Colon (tissue), 2 donors: ENCODE data around the gene PDE5A.
"Not testable (repeated sequence)": the region's sequence is repeated elsewhere in the genome, so short reads cannot be mapped to it uniquely, and the experiment has no call there.

Experiments
- FAIRE-seq: peaks from 2 replicates; lab custom pipeline; 2012; peaks lifted over from hg19 to GRCh38; lab: Jason Lieb, UNC
- donor health status: control.
- donor health status: control.

PDE5A gene

GRCh38 chr4:119628281-119629141, at the start of gene PDE5A:
PDE5A (minus strand) TSS chr4:119628804; CDS start chr4:119628671, 133 bp downstream.
- no peak for FAIRE-seq

GRCh38 chr4:119676101-119676500, 47.5 kb upstream of the PDE5A start:
- FAIRE-seq, result no peak

- no peak for FAIRE-seq
Measured at GRCh38 chr4:119675391-119675790, 46.8 kb upstream of the PDE5A start.

GRCh38 chr4:119672938-119673337, 44.3 kb upstream of the PDE5A start:
- no peak for FAIRE-seq

GRCh38 chr4:119672086-119672485, 43.5 kb upstream of the PDE5A start:
- FAIRE-seq, result no peak

GRCh38 chr4:119671205-119671604, 42.6 kb upstream of the PDE5A start:
- FAIRE-seq, result no peak

- no peak for FAIRE-seq
Measured at GRCh38 chr4:119667802-119668201, 39.2 kb upstream of the PDE5A start.

- no peak for FAIRE-seq
Measured at GRCh38 chr4:119666653-119667091, 38.1 kb upstream of the PDE5A start.

GRCh38 chr4:119665752-119666151, 37.1 kb upstream of the PDE5A start:
- no peak for FAIRE-seq

GRCh38 chr4:119664168-119664907, 35.7 kb upstream of the PDE5A start:
- no peak for FAIRE-seq

- FAIRE-seq, result no peak
Measured at GRCh38 chr4:119663160-119663788, 34.7 kb upstream of the PDE5A start.

GRCh38 chr4:119662612-119663011, 34.0 kb upstream of the PDE5A start:
- FAIRE-seq, result not testable (repeated sequence)

- no peak for FAIRE-seq
Measured at GRCh38 chr4:119661231-119661630, 32.6 kb upstream of the PDE5A start.

- FAIRE-seq, result no peak
Measured at GRCh38 chr4:119659576-119659975, 31.0 kb upstream of the PDE5A start.

- no peak for FAIRE-seq
Measured at GRCh38 chr4:119657111-119657611, 28.6 kb upstream of the PDE5A start.

GRCh38 chr4:119656342-119656741, 27.7 kb upstream of the PDE5A start:
- FAIRE-seq, result no peak

- no peak for FAIRE-seq
Measured at GRCh38 chr4:119655111-119655837, 26.7 kb upstream of the PDE5A start.

- FAIRE-seq, result no peak
Measured at GRCh38 chr4:119653990-119654389, 25.4 kb upstream of the PDE5A start.

- FAIRE-seq, result no peak
Measured at GRCh38 chr4:119652998-119653397, 24.4 kb upstream of the PDE5A start.

GRCh38 chr4:119648398-119648797, 19.8 kb upstream of the PDE5A start:
- no peak for FAIRE-seq

GRCh38 chr4:119647558-119647957, 19.0 kb upstream of the PDE5A start:
- no peak for FAIRE-seq
